ENCODE data around the gene WBP2NL. TPM values are rescaled to one million over a fixed set of nuclear protein-coding genes. Genes with fewer than 3 reads are reported as not detected.
A peak's percentile ranks its signal among the peaks of the same experiment; 100 is the strongest.

The WBP2NL gene
- total RNA-seq, 3 donors from 2014 or later (not counting 1 experiment from before 2014, with no cell fraction given) = 1.7 to 3.6 (median 3.0) TPM

GRCh38 chr22:41964112-41964491 is 34.5 kb upstream of the WBP2NL start:
- Mint-ChIP-seq H3K27ac (no peak overlapping the region), H3K27me3 (ENCODE audit: low read depth in 2 of 2) (no peaks in the 10 kb centered on the region), H3K4me3 (no peak overlapping the region), H3K36me3 (no peaks in the 10 kb centered on the region), H3K4me1 (peaks cover 6 to 8% of the 10 kb centered on the region in 2 donors), H3K9me3 (no peaks in the 10 kb centered on the region)
- DNase-seq = no peak
- no peaks in the 10 kb centered on the region for H3K36me3 ChIP-seq (ENCODE audit: control insufficient read depth, insufficient read depth, low read length)
- WGBS (ENCODE audit: insufficient coverage) = 84% methylated on average over 5 of the region's 5 CpGs
- no peaks in the 10 kb centered on the region for H3K27me3 ChIP-seq (ENCODE audit: control insufficient read depth, insufficient read depth, low read length)
- no peaks in the 10 kb centered on the region for H3K4me1 ChIP-seq (ENCODE audit: control insufficient read depth, insufficient read depth, low read length)
- H3K4me3 ChIP-seq (ENCODE audit: low read length) = no peak overlapping the region
- intact Hi-C loops (cut with micrococcal nuclease) = no loop called here
- H3K9me3 ChIP-seq (ENCODE audit: control insufficient read depth, insufficient read depth, low read length) = no peaks in the 10 kb centered on the region
- no peak for TF ChIP-seq CTCF (IDR thresholded peaks at IDR 0.05)
- no peak overlapping the region for H3K27ac ChIP-seq (ENCODE audit: low read length)
- no peak for ATAC-seq

GRCh38 chr22:41966225-41966606 is 32.4 kb upstream of the WBP2NL start:
- no peaks in the 10 kb centered on the region for H3K36me3 Mint-ChIP-seq
- Histone ChIP-seq H3K4me1 (ENCODE audit: control insufficient read depth, insufficient read depth, low read length) (no peaks in the 10 kb centered on the region), H3K36me3 (ENCODE audit: control insufficient read depth, insufficient read depth, low read length) (no peaks in the 10 kb centered on the region), H3K27me3 (ENCODE audit: control insufficient read depth, insufficient read depth, low read length) (no peaks in the 10 kb centered on the region), H3K4me3 (ENCODE audit: low read length) (no peak overlapping the region), H3K9me3 (ENCODE audit: control insufficient read depth, insufficient read depth, low read length) (no peaks in the 10 kb centered on the region), H3K27ac (ENCODE audit: low read length) (no peak overlapping the region)
- H3K4me1 Mint-ChIP-seq = peaks cover 0 to 6% of the 10 kb centered on the region in 2 donors
- WGBS (ENCODE audit: insufficient coverage) = 100% methylated on average over 2 of the region's 2 CpGs
- H3K27ac Mint-ChIP-seq = no peak overlapping the region
- TF ChIP-seq CTCF (IDR thresholded peaks at IDR 0.05) = no peak
- H3K27me3 Mint-ChIP-seq (ENCODE audit: low read depth in 2 of 2) = no peaks in the 10 kb centered on the region
- ATAC-seq (no peak), DNase-seq (no peak)
- no peak overlapping the region for H3K4me3 Mint-ChIP-seq
- H3K9me3 Mint-ChIP-seq = no peaks in the 10 kb centered on the region
- intact Hi-C loops (cut with micrococcal nuclease) = loop anchor here (1.0 kb wide), 1 partner anchor 471 kb away; no protein-coding TSS in a partner anchor

GRCh38 chr22:41966607-41967240 is 31.9 kb upstream of the WBP2NL start:
- no peak overlapping the region for H3K4me3 ChIP-seq (ENCODE audit: low read length)
- H3K9me3 Mint-ChIP-seq = no peaks in the 10 kb centered on the region
- no peaks in the 10 kb centered on the region for H3K36me3 ChIP-seq (ENCODE audit: control insufficient read depth, insufficient read depth, low read length)
- no peaks in the 10 kb centered on the region for H3K9me3 ChIP-seq (ENCODE audit: control insufficient read depth, insufficient read depth, low read length)
- DNase-seq = peak in 1 of 2 donors; percentile 75
- peaks cover 0 to 6% of the 10 kb centered on the region in 2 donors for H3K4me1 Mint-ChIP-seq
- no peak overlapping the region for H3K27ac ChIP-seq (ENCODE audit: low read length)
- H3K4me3 Mint-ChIP-seq = no peak overlapping the region
- intact Hi-C loops (cut with micrococcal nuclease) = loop anchor here (1.0 kb wide), 1 partner anchor 471 kb away; no protein-coding TSS in a partner anchor
- H3K27me3 Mint-ChIP-seq (ENCODE audit: low read depth in 2 of 2) = no peaks in the 10 kb centered on the region
- H3K27me3 ChIP-seq (ENCODE audit: control insufficient read depth, insufficient read depth, low read length) = no peaks in the 10 kb centered on the region
- no peak overlapping the region for H3K27ac Mint-ChIP-seq
- no peaks in the 10 kb centered on the region for H3K4me1 ChIP-seq (ENCODE audit: control insufficient read depth, insufficient read depth, low read length)
- 57% methylated on average over 7 of the region's 8 CpGs for WGBS (ENCODE audit: insufficient coverage)
- TF ChIP-seq CTCF (IDR thresholded peaks at IDR 0.05) = no peak
- peak; percentile 43 to 77 (median 58) for ATAC-seq
- H3K36me3 Mint-ChIP-seq = no peaks in the 10 kb centered on the region

GRCh38 chr22:41968601-41969000 is 30.0 kb upstream of the WBP2NL start:
- H3K27me3 ChIP-seq (ENCODE audit: control insufficient read depth, insufficient read depth, low read length) = no peaks in the 10 kb centered on the region
- no peaks in the 10 kb centered on the region for H3K4me1 ChIP-seq (ENCODE audit: control insufficient read depth, insufficient read depth, low read length)
- DNase-seq = no peak
- Mint-ChIP-seq H3K9me3 (no peaks in the 10 kb centered on the region), H3K4me3 (no peak overlapping the region), H3K4me1 (peaks cover 0 to 6% of the 10 kb centered on the region in 2 donors), H3K27me3 (ENCODE audit: low read depth in 2 of 2) (peaks cover 4 to 6% of the 10 kb centered on the region in 2 donors), H3K27ac (no peak overlapping the region), H3K36me3 (no peaks in the 10 kb centered on the region)
- no peak overlapping the region for H3K4me3 ChIP-seq (ENCODE audit: low read length)
- WGBS (ENCODE audit: insufficient coverage) = 68% methylated on average over 9 of the region's 9 CpGs
- no peaks in the 10 kb centered on the region for H3K9me3 ChIP-seq (ENCODE audit: control insufficient read depth, insufficient read depth, low read length)
- no peak overlapping the region for H3K27ac ChIP-seq (ENCODE audit: low read length)
- no peaks in the 10 kb centered on the region for H3K36me3 ChIP-seq (ENCODE audit: control insufficient read depth, insufficient read depth, low read length)
- intact Hi-C loops (cut with micrococcal nuclease) = no loop called here
- TF ChIP-seq CTCF (IDR thresholded peaks at IDR 0.05) = no peak
- no peak for ATAC-seq

Measured in natural killer cell (primary cell).